Measurements from ENCODE around the gene SSH3.

- no peak for TF ChIP-seq EZH2 (IDR thresholded peaks at IDR 0.05; ENCODE audit: insufficient read depth, low read length)
- TF ChIP-seq CTCF (IDR thresholded peaks at IDR 0.05; ENCODE audit: insufficient read depth, low read depth, low read length) = no peak
Observed at GRCh38 chr11:67313125-67313890, 10.0 kb downstream of the SSH3 start.
